GM10266 (cell line): ENCODE measurements around the gene RABGAP1L.
"Not testable (repeated sequence)": the region's sequence is repeated elsewhere in the genome, so short reads cannot be mapped to it uniquely, and the experiment has no call there.

Source experiments
- DNase-seq: peaks from one replicate; pipeline ENCODE4 v3.0.0; 2012; ENCODE audit errors: extremely low spot score
- CTCF ChIP-seq: IDR thresholded peaks from 2 replicates; pipeline ENCODE4 v1.5.1; 2012; ENCODE audit warnings: mild to moderate bottlenecking, low read depth; ENCODE audit not compliant: control insufficient read depth, insufficient read depth; ENCODE audit errors: missing control alignments

RABGAP1L gene

GRCh38 chr1:174322202-174322862, 163.0 kb downstream of the RABGAP1L start:
- DNase-seq, result no peak
- TF ChIP-seq CTCF, result no peak

DNA sequence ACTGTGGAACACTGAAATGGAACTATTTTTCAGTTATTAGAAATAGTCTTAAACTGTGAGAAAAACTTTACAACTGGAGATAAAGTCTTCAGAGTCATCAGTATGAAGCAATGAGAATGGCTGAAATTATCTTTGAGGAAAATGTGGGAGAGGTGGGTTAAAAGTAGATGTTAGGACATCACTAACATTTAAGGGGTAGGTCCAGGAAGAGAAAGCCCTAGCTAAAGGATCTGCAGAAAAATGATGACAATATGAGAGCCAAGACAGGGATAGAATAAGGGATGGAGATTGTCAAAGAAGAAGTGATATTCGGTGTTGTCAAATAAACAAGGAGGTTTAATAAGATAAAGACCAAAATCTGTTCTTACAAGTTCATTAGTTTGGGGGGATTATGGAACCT, 165.2 kb downstream of the RABGAP1L start:
- DNase-seq, result no peak
- TF ChIP-seq CTCF, result no peak

- TF ChIP-seq CTCF, result no peak
- DNase-seq, result no peak
Measured at GRCh38 chr1:174324939-174325338, 165.6 kb downstream of the RABGAP1L start.

GRCh38 chr1:174326278-174326677, 167.0 kb downstream of the RABGAP1L start:
- TF ChIP-seq CTCF, result no peak
- no peak for DNase-seq

- no peak for DNase-seq
- TF ChIP-seq CTCF, result no peak
Measured at GRCh38 chr1:174333437-174333836, 174.1 kb downstream of the RABGAP1L start.

- no peak for TF ChIP-seq CTCF
- DNase-seq, result no peak
Measured at GRCh38 chr1:174337000-174337681, 177.8 kb downstream of the RABGAP1L start.

- DNase-seq, result not testable (repeated sequence)
Measured at GRCh38 chr1:174340404-174340803, 181.1 kb downstream of the RABGAP1L start.

- no peak for TF ChIP-seq CTCF
Measured at GRCh38 chr1:174344162-174344561, 184.8 kb downstream of the RABGAP1L start.

More at GRCh38 chr1:174344162-174344561, 184.8 kb downstream of the RABGAP1L start:
- DNase-seq, result no peak
